GM12892 (cell line): ENCODE results near the gene PLEKHA5.

Experiments
- DNase-seq: peaks from one replicate; pipeline ENCODE4 v3.0.0; 2011; ENCODE audit not compliant: insufficient read length
- FAIRE-seq: peaks from 2 replicates; lab custom pipeline; 2011; peaks lifted over from hg19 to GRCh38; lab: Jason Lieb, UNC
- POLR2A ChIP-seq: IDR thresholded peaks from 2 replicates; pipeline ENCODE4 v1.6.1; 2011; ENCODE audit warnings: low read depth, low read length, control low read depth
- POLR2AphosphoS5 ChIP-seq: IDR thresholded peaks from 2 replicates; pipeline ENCODE4 v1.6.1; 2011; ENCODE audit warnings: low read depth, low read length, control low read depth
- TAF1 ChIP-seq: IDR thresholded peaks from 2 replicates; pipeline ENCODE4 v1.6.1; 2011; ENCODE audit warnings: low read depth, mild to moderate bottlenecking, control low read depth, low read length, borderline replicate concordance

The PLEKHA5 gene

GRCh38 chr12:19278407-19278806, 148.9 kb downstream of the PLEKHA5 start:
- no peak for TF ChIP-seq POLR2AphosphoS5
- TF ChIP-seq POLR2A, result no peak
- no peak for TF ChIP-seq TAF1
- FAIRE-seq, result no peak
- DNase-seq, result no peak

DNA sequence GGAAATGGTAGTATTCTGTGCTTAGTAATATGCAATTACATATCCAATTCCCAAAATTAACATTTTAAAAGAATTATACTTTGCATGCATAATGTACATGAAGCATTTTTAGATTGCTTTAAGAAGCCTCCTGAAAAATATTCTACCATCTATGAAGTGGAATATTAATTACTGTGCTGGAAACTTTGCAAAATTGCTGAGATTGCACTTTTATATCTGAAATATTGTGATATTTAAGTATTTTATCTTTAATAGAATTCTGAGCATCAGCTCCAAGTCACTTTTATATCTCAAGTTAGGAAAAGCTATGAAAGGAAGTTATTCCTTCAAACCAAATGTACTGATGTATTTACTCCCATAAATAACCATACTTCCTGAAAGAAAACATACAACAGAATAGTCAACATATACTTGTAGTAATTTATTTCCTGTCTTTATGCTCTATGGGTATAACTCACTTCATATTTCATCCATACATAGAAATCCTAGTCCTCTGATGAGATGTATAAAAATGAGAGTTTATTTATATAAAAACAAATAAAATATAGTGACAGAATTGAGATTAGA, 152.7 kb downstream of the PLEKHA5 start:
- FAIRE-seq (no peak), DNase-seq (no peak)
- no peak for TF ChIP-seq POLR2AphosphoS5
- no peak for TF ChIP-seq POLR2A
- TF ChIP-seq TAF1, result no peak

GRCh38 chr12:19284658-19285057, 155.1 kb downstream of the PLEKHA5 start:
- FAIRE-seq (no peak), DNase-seq (no peak)
- no peak for TF ChIP-seq TAF1
- no peak for TF ChIP-seq POLR2AphosphoS5

DNA sequence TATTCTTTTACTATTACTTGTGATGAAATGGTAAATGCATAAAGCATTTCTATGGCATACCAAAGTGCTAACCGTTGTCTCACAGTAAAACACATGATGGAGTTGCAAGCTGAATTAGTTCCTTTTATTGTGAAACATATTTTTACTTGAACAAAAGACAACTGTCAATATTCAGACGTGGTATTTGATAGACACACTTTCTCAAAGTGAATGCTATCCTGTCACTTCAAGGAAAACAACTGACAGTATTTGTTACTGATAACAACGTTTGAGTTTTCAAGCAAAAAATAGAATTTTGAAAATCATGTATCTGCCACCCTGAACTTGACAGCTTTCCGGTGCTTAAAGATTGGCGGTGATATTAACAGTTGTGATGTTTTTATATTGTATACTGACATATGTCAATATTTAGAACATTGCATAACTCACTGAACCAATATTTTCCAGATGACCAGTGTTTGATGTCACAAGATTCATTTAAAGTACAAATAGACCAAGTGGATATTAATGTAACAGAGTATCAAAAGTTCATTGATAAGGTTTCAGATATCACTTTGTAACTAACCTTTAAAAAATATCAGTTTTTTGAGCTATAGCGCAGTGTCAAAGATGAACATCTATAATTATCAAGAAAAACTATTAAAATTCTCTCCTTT, 156.4 kb downstream of the PLEKHA5 start:
- DNase-seq (no peak), FAIRE-seq (no peak)
- no peak for TF ChIP-seq POLR2AphosphoS5

- DNase-seq (no peak), FAIRE-seq (no peak)
- TF ChIP-seq POLR2A, result no peak
- no peak for TF ChIP-seq POLR2AphosphoS5
- TF ChIP-seq TAF1, result no peak
These were observed 157.8 kb downstream of the PLEKHA5 start for GRCh38 chr12:19287302-19287701.

GRCh38 chr12:19288161-19288560, 158.6 kb downstream of the PLEKHA5 start:
- TF ChIP-seq POLR2A (no peak), TAF1 (no peak), POLR2AphosphoS5 (no peak)
- FAIRE-seq (no peak), DNase-seq (no peak)

DNA sequence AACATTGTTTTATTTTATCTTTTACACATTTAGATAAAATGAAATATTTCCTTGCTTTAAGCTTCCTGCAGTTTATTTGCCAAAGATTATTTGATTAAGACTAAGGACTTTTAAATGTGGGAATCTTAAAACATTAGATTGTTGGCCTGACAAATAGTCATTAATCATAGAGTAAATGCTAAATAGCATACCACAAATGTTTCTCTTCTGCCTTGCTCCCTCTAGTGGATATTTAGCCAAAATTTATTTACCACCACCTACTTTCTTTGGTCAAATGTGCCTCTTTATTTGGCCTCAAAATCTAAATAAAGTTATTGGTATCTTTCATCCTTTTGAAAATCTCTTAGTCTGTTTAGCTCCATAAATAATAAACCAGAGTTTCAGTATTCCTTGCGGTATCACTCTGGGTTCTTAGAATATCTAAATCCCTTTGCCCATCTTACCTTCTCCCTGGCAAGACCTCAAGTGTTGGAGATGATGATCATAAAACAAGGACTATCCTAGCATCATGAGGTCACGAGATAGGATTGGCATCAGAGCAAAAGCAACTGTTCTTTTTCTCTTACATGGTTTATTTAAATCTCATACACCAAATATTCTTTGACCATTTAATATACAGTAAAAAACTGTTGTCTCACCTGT, 159.2 kb downstream of the PLEKHA5 start:
- FAIRE-seq, result peak; percentile 51
- TF ChIP-seq TAF1, result no peak
- no peak for TF ChIP-seq POLR2AphosphoS5
- TF ChIP-seq POLR2A, result no peak
- DNase-seq, result no peak

GRCh38 chr12:19298836-19299605, 169.5 kb downstream of the PLEKHA5 start:
- TF ChIP-seq POLR2A (no peak), POLR2AphosphoS5 (no peak), TAF1 (no peak)
- no peak for DNase-seq
- no peak for FAIRE-seq

GRCh38 chr12:19299765-19300164, 170.2 kb downstream of the PLEKHA5 start:
- TF ChIP-seq TAF1, result no peak
- DNase-seq (no peak), FAIRE-seq (no peak)

- no peak for FAIRE-seq
- no peak for TF ChIP-seq POLR2A
- DNase-seq, result no peak
These were observed 171.7 kb downstream of the PLEKHA5 start for GRCh38 chr12:19301223-19301622.

GRCh38 chr12:19301688-19302087, 172.2 kb downstream of the PLEKHA5 start:
- TF ChIP-seq POLR2AphosphoS5 (no peak), POLR2A (no peak)
- DNase-seq (no peak), FAIRE-seq (no peak)

GRCh38 chr12:19302100-19302640, 172.6 kb downstream of the PLEKHA5 start:
- DNase-seq (no peak), FAIRE-seq (no peak)
- TF ChIP-seq POLR2AphosphoS5 (no peak), TAF1 (no peak)

- FAIRE-seq (no peak), DNase-seq (no peak)
- TF ChIP-seq TAF1 (no peak), POLR2A (no peak), POLR2AphosphoS5 (no peak)
These were observed 174.0 kb downstream of the PLEKHA5 start for GRCh38 chr12:19303496-19303895.
